Panc1 (cell line): ENCODE results near the gene CYBA.

Experiments used
- CTCF ChIP-seq: fragments of 450-650 bp; IDR thresholded peaks from 2 replicates; pipeline ENCODE4 v1.5.1; 2017; ENCODE audit warnings: mild to moderate bottlenecking
- POLR2AphosphoS5 ChIP-seq: IDR thresholded peaks from 2 replicates; pipeline ENCODE4 v1.6.1; 2012; ENCODE audit warnings: mild to moderate bottlenecking, low read depth, low read length, moderate library complexity

- TF ChIP-seq CTCF = no peak; the same call in 1 of the 2 replicates
- no peak for TF ChIP-seq POLR2AphosphoS5
These were observed 47.2 kb upstream of the CYBA start for GRCh38 chr16:88697831-88698615.
